ENCODE results near the gene PPP2R3B.

The PPP2R3B gene

GRCh38 chrX:332496-332860 lies 54.2 kb downstream of the PPP2R3B start:
- no peak for TF ChIP-seq REST (IDR thresholded peaks at IDR 0.05; ENCODE audit: low read depth)
- TF ChIP-seq EGR1 (IDR thresholded peaks at IDR 0.05) = no peak
- TF ChIP-seq YY1 (IDR thresholded peaks at IDR 0.05; ENCODE audit: low read depth) = no peak
- TF ChIP-seq TCF12 (IDR thresholded peaks at IDR 0.05; ENCODE audit: low read depth) = no peak
- TF ChIP-seq RAD21 (IDR thresholded peaks at IDR 0.05; ENCODE audit: low read depth) = no peak

GRCh38 chrX:331825-332495 lies 54.7 kb downstream of the PPP2R3B start:
- TF ChIP-seq CEBPB (IDR thresholded peaks at IDR 0.05) (no peak), TCF12 (IDR thresholded peaks at IDR 0.05; ENCODE audit: low read depth) (no peak), EGR1 (IDR thresholded peaks at IDR 0.05) (no peak), TAF1 (IDR thresholded peaks at IDR 0.05; ENCODE audit: low read depth) (no peak), YY1 (IDR thresholded peaks at IDR 0.05; ENCODE audit: low read depth) (no peak), EP300 (IDR thresholded peaks at IDR 0.05; ENCODE audit: borderline replicate concordance) (no peak), FOXM1 (IDR thresholded peaks at IDR 0.05; ENCODE audit: borderline replicate concordance, low read depth) (no peak), RAD21 (IDR thresholded peaks at IDR 0.05; ENCODE audit: low read depth) (no peak), NFIC (IDR thresholded peaks at IDR 0.05) (no peak)

GRCh38 chrX:331151-331824 lies 55.4 kb downstream of the PPP2R3B start:
- TF ChIP-seq TAF1 (IDR thresholded peaks at IDR 0.05; ENCODE audit: low read depth) (no peak), YY1 (IDR thresholded peaks at IDR 0.05; ENCODE audit: low read depth) (no peak), CEBPB (IDR thresholded peaks at IDR 0.05) (no peak), MAX (IDR thresholded peaks at IDR 0.05) (no peak), ZBTB7A (IDR thresholded peaks at IDR 0.05; ENCODE audit: low read depth) (no peak), REST (IDR thresholded peaks at IDR 0.05; ENCODE audit: low read depth) (no peak), CREB1 (IDR thresholded peaks at IDR 0.05; ENCODE audit: low read depth) (no peak), EGR1 (IDR thresholded peaks at IDR 0.05) (no peak), TCF12 (IDR thresholded peaks at IDR 0.05; ENCODE audit: low read depth) (no peak), TEAD4 (IDR thresholded peaks at IDR 0.05) (no peak), EP300 (IDR thresholded peaks at IDR 0.05; ENCODE audit: borderline replicate concordance) (no peak), RAD21 (IDR thresholded peaks at IDR 0.05; ENCODE audit: low read depth) (no peak)

- TF ChIP-seq USF1 (IDR thresholded peaks at IDR 0.05) = no peak
- TF ChIP-seq REST (IDR thresholded peaks at IDR 0.05; ENCODE audit: low read depth) = no peak
- TF ChIP-seq EP300 (IDR thresholded peaks at IDR 0.05; ENCODE audit: borderline replicate concordance) = no peak
- TF ChIP-seq CEBPB (IDR thresholded peaks at IDR 0.05) = no peak
- no peak for TF ChIP-seq TCF12 (IDR thresholded peaks at IDR 0.05; ENCODE audit: low read depth)
- no peak for TF ChIP-seq MAX (IDR thresholded peaks at IDR 0.05)
- no peak for TF ChIP-seq EGR1 (IDR thresholded peaks at IDR 0.05)
- TF ChIP-seq FOXM1 (IDR thresholded peaks at IDR 0.05; ENCODE audit: borderline replicate concordance, low read depth) = no peak
Measured at GRCh38 chrX:330726-331150, 56.0 kb downstream of the PPP2R3B start.
